Kidney tubule cell (primary cell): ENCODE data around the gene QRFP.
A peak's percentile ranks its signal among the peaks of the same experiment; 100 is the strongest.
"Not testable (repeated sequence)": the region's sequence is repeated elsewhere in the genome, so short reads cannot be mapped to it uniquely, and the experiment has no call there.

Experiments used
- DNase-seq: peaks from one replicate; pipeline ENCODE4 v3.0.0-alpha.2; 2018; ENCODE audit warnings: low spot score

The QRFP gene

GRCh38 chr9:130919559-130920145, 23.0 kb upstream of the QRFP start:
- no peak for DNase-seq

DNA sequence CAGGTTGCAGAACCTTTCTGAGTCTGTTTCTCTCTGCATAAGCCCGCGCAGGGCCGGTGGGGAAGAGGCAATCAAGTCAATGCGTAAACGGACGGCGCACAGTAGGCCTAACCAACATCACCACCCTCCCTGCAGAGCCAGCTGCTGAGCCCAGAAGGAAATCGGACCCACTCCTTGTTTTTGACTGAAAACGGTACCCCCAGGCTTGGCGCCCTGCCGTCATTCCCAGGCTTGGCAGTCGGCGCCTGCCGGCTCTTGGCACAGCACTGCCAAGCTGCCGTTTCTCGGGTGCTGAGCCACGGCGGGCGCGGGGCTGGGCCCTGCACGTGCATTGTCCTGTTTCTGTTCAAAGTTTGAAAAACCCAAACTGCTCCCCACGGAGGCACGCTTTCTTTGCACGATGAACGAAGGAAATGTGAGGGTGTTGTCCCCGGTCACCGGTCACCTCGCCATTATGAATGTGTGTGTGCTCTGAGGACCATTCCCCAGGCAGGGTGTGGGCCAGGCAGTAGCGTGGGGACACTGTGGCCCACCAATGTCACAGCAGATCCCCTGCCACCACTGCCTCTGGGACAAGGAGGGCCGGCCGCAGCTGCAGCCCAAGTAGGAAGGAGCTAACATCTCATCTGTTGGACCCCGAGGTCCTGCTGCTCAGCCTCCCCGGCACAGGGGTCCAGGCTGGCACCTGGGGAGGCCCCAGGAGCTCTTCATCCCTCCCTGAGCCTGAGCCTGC, 22.4 kb upstream of the QRFP start:
- DNase-seq = no peak

- DNase-seq = no peak
Observed at GRCh38 chr9:130918101-130918825, 21.7 kb upstream of the QRFP start.

GRCh38 chr9:130917168-130917960, 20.8 kb upstream of the QRFP start:
- no peak for DNase-seq

DNA sequence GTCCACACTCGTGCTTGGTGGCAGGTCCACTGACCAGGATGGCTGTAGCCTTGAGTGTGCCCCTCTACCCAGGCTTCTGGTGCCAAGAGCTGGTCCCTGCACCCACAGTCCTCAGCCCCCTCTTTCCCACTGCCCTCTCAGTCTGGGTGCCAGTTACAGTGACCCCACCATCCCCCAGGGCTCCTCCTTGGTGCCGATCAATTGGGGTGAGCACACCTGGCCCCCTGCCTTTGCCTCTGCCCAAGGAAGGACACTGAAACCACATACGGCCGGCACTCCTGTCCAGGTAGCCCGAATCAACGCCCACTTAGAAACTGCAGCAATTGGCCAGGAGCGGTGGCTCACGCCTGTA, 18.5 kb upstream of the QRFP start:
- DNase-seq = no peak

DNA sequence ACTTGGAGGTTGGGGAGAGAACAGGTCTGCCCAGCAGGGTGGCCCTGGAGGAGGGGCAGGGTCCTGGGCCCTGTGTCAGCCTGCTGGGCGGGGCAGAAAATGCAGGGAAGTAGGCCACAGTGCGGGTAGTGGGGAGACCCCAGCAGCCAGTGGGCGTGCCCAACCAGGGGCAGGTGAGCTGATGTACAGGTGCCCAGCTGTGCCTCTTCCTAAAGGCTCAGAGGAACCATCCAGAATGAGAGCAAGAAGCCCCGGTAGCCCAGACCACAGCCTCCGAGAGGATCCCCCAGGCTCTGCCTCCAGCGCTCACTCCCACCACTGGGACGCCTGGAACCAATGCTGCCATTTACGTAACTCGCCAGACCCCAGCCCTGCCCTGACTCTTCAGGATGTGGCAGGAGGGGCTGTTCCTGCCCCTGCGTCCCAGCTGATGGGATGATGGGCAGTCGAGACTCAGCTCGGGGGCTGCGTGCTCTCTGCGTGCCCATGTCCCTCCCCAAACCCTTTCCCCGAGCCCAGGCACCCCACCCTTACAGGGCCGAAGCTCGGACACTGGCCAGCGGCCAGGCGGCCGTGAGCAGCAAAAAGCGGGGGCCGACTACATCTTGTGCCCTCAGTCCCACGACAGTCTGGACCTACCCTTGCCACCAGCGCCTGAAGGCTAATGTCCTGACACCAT, 17.9 kb upstream of the QRFP start:
- DNase-seq = no peak

GRCh38 chr9:130913599-130914416, 17.2 kb upstream of the QRFP start:
- DNase-seq = no peak

DNA sequence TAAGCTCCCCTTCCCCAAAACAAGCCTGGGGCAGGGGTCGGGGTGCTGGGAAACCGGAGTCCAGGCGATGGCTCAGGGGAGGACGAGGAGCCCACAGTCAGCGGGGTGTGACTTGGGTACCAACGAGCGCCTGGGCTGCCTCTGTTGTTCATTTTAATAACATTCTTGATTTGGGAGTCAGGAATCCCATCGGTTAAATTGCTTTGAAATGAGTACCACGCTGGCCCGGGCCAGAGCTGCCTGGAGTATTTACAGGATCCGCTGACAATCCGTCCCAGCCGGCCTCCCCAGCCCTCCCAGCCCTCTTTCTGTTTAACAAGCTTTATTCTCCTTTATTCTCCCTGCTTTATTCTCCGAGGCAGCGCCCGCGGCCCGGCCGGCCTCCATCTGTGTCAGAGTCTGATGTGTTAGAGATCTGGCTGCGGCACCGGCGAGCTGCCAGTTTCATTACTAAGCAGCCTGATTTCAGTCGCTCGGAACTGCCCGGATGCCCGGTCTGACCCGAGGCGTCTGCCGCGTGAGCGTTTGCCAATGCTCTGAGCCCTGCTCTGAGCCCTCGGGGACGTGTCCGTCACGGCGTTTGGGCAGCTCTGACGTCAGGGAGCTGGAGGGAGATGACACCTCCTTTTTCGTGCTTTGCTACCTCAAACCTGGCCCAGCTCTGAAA, 16.5 kb upstream of the QRFP start:
- DNase-seq = peak; percentile 95

- no peak for DNase-seq
Observed at GRCh38 chr9:130911254-130912049, 14.8 kb upstream of the QRFP start.

GRCh38 chr9:130910670-130911069, 14.1 kb upstream of the QRFP start:
- DNase-seq = not testable (repeated sequence)

DNA sequence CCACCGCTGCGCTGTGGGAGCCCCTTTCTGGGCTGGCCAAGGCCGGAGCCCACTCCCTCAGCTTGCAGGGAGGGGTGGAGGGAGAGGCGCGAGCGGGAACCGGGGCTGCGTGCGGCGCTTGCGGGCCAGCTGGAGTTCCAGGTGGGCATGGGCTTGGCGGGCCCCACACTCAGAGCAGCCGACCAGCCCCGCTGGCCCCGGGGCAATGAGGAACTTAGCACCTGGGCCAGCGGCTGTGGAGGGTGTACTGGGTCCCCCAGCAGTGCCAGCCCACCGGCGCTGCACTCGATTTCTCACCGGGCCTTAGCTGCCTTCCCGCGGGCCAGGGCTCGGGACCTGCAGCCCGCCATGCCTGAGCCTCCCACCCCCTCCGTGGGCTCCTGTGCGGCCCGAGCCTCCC, 13.4 kb upstream of the QRFP start:
- not testable (repeated sequence) for DNase-seq

DNA sequence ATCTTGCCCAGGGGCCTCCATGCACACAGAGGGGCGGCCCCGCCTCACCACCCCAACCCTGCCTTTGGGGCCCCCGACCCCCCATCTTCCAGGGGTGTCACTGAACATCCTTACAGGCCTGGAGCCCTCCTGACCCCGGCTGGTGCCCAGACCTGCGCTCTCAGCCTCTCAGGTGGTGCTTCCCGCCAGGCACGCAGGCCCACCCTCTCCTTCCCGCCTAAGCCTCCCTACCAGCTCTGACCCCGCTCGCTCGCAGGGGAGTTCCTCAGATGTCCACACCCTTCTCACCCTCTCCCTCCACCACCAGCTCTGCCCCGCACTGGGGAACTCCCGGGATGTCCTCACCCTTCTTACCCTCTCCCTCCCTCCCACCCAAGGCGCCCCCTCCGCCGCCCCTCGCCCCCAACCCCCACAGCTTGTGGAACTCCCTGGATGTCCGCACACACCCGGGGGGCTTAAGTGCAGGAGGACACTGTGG, 12.3 kb upstream of the QRFP start:
- DNase-seq = no peak

DNA sequence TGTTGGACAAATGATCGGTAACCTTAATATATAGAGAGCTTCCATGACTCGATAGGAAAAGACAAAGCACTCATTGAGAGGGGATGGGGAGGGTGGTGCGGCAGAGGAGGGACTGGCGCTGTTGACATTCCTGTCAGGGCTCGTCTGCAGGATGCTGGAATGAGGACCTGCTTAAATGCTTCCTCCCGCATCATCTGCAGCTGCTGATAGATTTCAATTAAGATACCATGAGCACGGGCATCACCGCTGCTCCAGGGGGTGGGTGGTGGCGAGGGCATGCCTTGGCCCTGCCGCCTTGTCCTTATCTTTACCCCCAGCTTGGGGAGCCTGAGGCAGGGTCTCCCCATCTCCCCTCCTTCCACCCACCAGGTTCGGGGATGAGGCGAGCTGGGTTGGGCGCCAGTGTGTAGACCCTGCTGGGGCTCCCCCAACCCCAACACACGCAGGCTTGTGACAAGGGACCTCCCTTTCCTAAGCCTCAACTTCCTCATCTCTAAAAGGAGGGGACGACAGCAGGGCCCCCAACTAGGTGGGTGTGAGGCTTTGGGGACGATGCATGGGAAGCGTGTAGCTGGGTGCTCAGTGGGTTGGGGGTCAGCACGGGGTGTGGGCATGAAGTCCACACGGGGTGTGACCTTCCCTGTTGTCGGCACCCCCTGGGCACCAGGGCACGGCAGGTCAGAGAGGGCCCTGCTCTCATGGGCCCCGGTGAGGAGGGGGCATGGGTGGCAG, 11.7 kb upstream of the QRFP start:
- DNase-seq = no peak

DNA sequence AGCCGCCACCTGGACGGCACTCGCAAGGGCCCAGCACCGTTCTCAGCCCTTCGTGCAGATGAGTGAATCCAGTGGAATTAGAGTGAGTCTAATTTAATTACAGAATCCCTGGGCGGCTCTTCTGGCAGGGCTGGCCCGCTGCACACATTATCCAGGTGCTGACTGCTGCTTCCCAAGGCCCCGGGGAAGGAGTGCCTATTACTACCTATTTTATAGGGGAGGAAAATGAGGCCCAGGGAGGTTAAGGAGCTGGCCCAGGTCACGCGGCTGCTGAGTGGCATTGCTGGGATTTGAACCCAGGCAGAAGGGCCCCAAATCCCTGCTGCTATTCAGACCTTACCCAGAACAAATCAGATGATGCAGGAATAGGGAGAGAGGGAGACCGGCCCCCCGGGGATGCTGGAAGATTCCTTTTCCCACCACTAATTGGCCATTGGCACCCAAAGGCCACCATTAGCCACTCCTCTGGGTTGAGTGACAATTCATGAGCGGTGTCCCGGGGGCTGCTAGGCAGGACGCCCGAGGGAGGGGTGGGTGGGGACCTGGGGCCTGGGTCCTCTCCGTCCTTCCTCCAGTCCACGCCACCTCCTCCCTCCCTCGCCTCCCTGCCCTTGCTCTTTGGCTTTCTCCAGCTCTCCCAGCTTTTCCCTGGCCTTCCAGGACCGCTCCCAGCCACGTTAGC, 10.3 kb upstream of the QRFP start:
- no peak for DNase-seq

DNA sequence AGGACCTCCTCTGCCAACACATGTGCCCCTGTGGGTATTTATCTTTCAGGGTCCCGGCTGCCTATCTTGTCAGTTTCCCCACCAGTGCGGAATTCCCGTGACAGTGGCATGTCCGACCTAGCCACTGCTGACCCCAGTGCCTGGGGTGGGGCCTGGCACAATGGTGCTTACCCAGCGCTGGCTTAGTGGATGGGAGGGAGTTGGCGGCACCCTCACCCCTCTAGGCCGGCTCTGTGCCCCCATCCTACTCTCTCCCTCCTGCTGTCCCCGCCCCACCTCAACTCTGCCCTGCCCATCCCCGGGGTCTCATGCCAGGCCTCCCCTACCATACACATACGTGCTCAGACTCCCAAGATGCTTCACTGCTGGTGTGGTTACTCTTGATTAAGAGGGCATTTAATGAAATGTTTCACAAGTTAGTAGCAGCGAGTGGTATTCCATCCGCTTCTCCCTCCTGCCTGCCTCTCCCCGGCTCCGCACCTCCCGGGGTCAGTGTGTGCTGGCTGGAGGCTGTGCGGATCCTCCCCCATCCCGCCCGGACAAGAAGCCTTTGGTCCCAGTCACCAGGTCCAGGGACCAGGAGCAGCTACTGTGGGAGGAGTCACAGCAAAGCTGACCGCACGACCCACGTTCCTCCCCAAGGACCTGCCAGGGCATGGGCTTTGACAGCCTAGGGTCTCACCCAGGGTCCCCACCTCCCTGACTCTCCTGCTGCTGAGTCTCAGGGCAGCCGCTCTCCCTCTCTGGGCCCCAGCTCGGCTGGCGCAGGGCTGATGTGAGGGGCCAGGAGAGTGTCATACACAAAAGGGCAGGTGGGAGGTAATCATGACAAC, 9.5 kb upstream of the QRFP start:
- DNase-seq = no peak

- no peak for DNase-seq
Observed at GRCh38 chr9:130905125-130905901, 8.7 kb upstream of the QRFP start.
